ENCODE results near the gene GYS2.

Gene GYS2

DNA sequence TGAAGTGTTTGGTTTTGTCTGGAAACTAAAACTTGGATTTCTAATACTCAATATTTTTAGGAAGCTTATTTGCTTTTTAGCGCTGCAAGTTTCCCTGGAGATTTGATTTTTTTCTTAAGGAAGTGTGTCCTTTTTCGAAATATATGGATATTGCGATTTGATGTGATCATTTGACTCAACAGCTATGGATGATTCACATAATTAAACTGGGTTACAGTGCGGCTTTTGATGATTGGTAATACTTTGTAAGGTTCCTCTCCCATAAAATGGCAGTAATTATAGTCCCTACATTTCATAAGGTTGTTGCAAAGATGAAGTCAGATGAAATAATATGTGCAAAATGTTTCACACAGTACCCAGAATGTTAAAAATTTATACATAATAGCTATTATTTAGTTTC lies 39.9 kb upstream of the GYS2 start:
- TF ChIP-seq, protein P1, sequence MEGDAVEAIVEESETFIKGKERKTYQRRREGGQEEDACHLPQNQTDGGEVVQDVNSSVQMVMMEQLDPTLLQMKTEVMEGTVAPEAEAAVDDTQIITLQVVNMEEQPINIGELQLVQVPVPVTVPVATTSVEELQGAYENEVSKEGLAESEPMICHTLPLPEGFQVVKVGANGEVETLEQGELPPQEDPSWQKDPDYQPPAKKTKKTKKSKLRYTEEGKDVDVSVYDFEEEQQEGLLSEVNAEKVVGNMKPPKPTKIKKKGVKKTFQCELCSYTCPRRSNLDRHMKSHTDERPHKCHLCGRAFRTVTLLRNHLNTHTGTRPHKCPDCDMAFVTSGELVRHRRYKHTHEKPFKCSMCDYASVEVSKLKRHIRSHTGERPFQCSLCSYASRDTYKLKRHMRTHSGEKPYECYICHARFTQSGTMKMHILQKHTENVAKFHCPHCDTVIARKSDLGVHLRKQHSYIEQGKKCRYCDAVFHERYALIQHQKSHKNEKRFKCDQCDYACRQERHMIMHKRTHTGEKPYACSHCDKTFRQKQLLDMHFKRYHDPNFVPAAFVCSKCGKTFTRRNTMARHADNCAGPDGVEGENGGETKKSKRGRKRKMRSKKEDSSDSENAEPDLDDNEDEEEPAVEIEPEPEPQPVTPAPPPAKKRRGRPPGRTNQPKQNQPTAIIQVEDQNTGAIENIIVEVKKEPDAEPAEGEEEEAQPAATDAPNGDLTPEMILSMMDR (IDR thresholded peaks at IDR 0.05; ENCODE audit: low read depth, low read length): no peak
- no peak overlapping the region for H3K4me3 ChIP-seq (ENCODE audit: low read depth, low read length)
- no peak for DNase-seq (ENCODE audit: low read depth, low spot score)
- in situ Hi-C loops (cut with HindIII; ENCODE audit: low sequenced_read_pairs): no loop called here

GRCh38 chr12:21643758-21644157 lies 39.1 kb upstream of the GYS2 start:
- TF ChIP-seq, protein P1 (IDR thresholded peaks at IDR 0.05; ENCODE audit: low read depth, low read length): no peak
- DNase-seq (ENCODE audit: low read depth, low spot score): no peak
- in situ Hi-C loops (cut with HindIII; ENCODE audit: low sequenced_read_pairs): no loop called here
- no peak overlapping the region for H3K4me3 ChIP-seq (ENCODE audit: low read depth, low read length)

DNA sequence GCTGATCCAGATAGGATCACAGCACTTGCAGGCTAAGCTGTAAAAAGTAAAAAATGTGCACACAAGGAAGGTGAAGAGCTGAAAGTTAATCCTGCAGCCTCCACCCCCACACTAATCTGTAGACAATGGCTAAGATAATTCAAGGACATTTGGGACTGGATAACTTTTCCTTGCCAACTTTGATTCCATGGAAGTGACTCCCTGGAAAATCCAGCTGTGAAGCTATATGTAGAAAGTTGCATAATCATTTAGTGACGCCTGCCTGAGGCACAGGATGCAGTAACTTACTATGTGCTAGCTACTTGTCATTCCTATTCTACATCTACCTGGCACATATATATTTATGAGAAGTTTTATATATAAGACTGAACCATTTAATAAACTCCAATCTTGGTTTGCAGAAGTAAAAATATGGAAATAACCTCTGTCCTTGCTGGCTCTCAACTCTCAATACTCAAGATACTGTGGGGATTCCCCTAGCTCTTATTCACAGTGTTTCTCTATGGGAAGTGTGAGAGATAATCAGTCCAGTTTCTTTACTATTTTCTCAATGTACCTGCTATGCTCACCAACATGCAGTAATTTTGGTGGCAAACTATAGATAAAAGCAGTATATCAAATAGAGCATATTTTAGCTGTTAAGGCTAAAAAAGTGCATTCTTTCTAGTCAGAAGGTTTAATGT lies 38.2 kb upstream of the GYS2 start:
- TF ChIP-seq, protein P1 (IDR thresholded peaks at IDR 0.05; ENCODE audit: low read depth, low read length): no peak
- no peak for DNase-seq (ENCODE audit: low read depth, low spot score)
- in situ Hi-C loops (cut with HindIII; ENCODE audit: low sequenced_read_pairs): no loop called here
- H3K4me3 ChIP-seq (ENCODE audit: low read depth, low read length): no peak overlapping the region

GRCh38 chr12:21638054-21638891 lies 33.6 kb upstream of the GYS2 start:
- TF ChIP-seq, protein P1 (IDR thresholded peaks at IDR 0.05; ENCODE audit: low read depth, low read length): no peak
- H3K4me3 ChIP-seq (ENCODE audit: low read depth, low read length): no peak overlapping the region
- in situ Hi-C loops (cut with HindIII; ENCODE audit: low sequenced_read_pairs): no loop called here
- DNase-seq (ENCODE audit: low read depth, low spot score): peak; percentile 20

DNA sequence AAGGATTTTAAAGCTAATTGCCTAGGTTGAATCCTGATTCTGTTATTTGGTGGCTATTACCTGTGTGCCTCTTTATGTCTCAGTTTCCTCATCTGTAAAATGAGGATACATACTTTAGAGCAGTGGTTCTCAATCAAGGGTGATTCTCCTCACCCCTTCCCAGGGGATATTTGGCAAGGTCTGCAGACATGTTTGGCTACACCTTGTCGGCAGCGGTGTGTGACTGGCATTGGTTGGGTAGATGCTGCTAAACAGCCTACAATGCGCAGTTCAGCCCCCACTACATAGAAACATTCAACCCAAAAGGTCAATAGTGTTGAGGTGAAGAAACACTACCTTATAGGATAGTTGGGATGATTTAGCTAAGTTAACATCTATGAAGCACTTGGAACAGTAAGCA lies 29.6 kb upstream of the GYS2 start:
- no peak overlapping the region for H3K4me3 ChIP-seq (ENCODE audit: low read depth, low read length)
- TF ChIP-seq, protein P1 (IDR thresholded peaks at IDR 0.05; ENCODE audit: low read depth, low read length): no peak
- DNase-seq (ENCODE audit: low read depth, low spot score): no peak
- in situ Hi-C loops (cut with HindIII; ENCODE audit: low sequenced_read_pairs): no loop called here

DNA sequence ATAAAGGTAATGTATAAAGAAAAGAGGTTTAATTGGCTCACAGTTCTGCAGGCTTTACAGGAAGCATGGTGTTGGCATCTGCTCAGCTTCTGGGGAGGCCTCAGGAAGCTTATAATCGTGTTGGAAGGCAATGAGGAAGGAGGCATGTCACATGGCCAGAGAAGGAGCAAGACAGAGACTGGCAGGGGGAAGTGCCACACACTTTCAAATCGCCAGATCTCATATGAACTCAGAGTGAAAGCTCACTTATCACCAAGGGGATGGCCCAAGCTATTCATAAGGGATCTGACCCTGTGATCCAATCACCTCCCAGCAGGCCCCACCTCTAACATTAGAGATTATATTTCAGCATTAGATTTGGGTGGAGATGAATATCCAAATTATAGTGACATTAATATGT lies 26.7 kb upstream of the GYS2 start:
- no peak overlapping the region for H3K4me3 ChIP-seq (ENCODE audit: low read depth, low read length)
- in situ Hi-C loops (cut with HindIII; ENCODE audit: low sequenced_read_pairs): no loop called here
- TF ChIP-seq, protein P1 (IDR thresholded peaks at IDR 0.05; ENCODE audit: low read depth, low read length): no peak
- DNase-seq (ENCODE audit: low read depth, low spot score): no peak
